Testis (tissue), 3 donors: Measurements from ENCODE around the gene YOD1. TPM values are rescaled to one million over a fixed set of nuclear protein-coding genes. Genes with fewer than 3 reads are reported as not detected.

Experiments used
- DNase-seq: peaks from one replicate; pipeline ENCODE4 v3.0.0-alpha.2; 2019
- H3K27ac ChIP-seq, 2 donors: fragments of 200-600 bp; sonication (generic); one replicate each; pipeline ENCODE4 v1.5.1; 2019
- H3K27me3 ChIP-seq: fragments of 200-600 bp; sonication (generic); one replicate; pipeline ENCODE4 v1.5.1; 2019
- H3K36me3 ChIP-seq: fragments of 200-600 bp; sonication (generic); one replicate; pipeline ENCODE4 v1.5.1; 2017; ENCODE audit warnings: low read depth; ENCODE audit errors: missing control alignments
- H3K4me1 ChIP-seq: fragments of 200-600 bp; sonication (generic); one replicate; pipeline ENCODE4 v1.5.1; 2019
- H3K4me3 ChIP-seq, 2 donors: fragments of 200-600 bp; sonication (generic); one replicate each; pipeline ENCODE4 v1.5.1; 2017 to 2019
- H3K9me3 ChIP-seq: fragments of 200-600 bp; sonication (generic); one replicate; pipeline ENCODE4 v1.5.1; 2017
- POLR2A ChIP-seq: fragments of 450-650 bp; IDR thresholded peaks from one replicate; pipeline ENCODE4 v1.6.1; 2017; ENCODE audit warnings: antibody characterized with exemption, mild to moderate bottlenecking, moderate library complexity
- WGBS, 2 donors: methylation state at CpG; one replicate each; pipeline ENCODE4 v1.1.5; 2018; 5-methylcytosine and 5-hydroxymethylcytosine counted together
- intact Hi-C: fragments of 100-400 bp; cut with DNase I; formaldehyde crosslinking; loops from one replicate; pipeline ENCODE4 v1.15.1; 2023; ENCODE audit warnings: low total_unique reads
- polyA plus RNA-seq: library from polyadenylated mRNA; stranded (reverse); fragments of 350-450 nt; fragmentation: Illumina TruSeq; extraction: RNeasy Lipid Tissue Mini Kit (QIAGEN cat#74804); gene quantifications from one replicate; pipeline ENCODE4 v1.2.3, GENCODE V29; 2014; ENCODE audit warnings: low read depth, low replicate concordance; ENCODE audit not compliant: insufficient read depth
- total RNA-seq, 2 donors: library from RNA; depleted of rRNA; stranded (reverse); fragments of >200 nt; gene quantifications; one replicate each; pipeline ENCODE4 v1.2.3, GENCODE V29; 2016
- TF ChIP-seq, protein P1 (sequence below), 3 experiments: fragments of 450-650 bp in 2 of 3; fragments of 200-600 bp in 1 of 3; sonication (generic) in 1 of 3; IDR thresholded peaks; one replicate each; pipeline ENCODE4 v1.5.1; 2016 to 2019; ENCODE audit warnings: antibody characterized with exemption in 3 of 3, mild to moderate bottlenecking in 2 of 3, moderate library complexity in 1 of 3

Gene YOD1
- total and polyA plus RNA-seq, 3 donors from 2014 or later, result 8.7 to 12.3 (median 10.9) TPM

DNA sequence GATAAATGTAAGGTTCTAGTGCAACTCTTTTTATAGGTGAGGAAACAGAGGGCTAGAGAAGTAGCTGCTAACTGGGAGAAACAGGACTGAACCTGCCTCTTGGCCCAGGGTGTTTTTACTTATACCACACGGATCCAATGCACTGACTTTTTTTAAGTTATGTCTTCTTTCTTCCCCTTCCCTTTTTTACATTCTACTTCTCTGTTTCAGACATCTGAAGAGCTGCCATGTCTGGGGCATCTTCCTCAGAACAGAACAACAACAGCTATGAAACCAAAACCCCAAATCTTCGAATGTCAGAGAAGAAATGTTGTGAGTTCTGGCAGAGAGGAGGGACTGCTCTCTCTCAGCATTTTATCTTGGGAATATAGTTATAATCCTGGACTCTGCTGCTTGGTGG is 3.5 kb upstream of the YOD1 start:
- Histone ChIP-seq H3K4me3 (no peak overlapping the region), H3K4me1 (peaks cover 13% of the 10 kb centered on the region), H3K36me3 (no peaks in the 10 kb centered on the region), H3K27ac (peak overlapping the region in 1 of 2 donors; percentile 16), H3K9me3 (no peaks in the 10 kb centered on the region), H3K27me3 (no peaks in the 10 kb centered on the region)
- WGBS, 2 donors, result 40 to 55% methylated on average over 2 of the region's 2 CpGs
- TF ChIP-seq POLR2A, result no peak
- TF ChIP-seq, protein P1, sequence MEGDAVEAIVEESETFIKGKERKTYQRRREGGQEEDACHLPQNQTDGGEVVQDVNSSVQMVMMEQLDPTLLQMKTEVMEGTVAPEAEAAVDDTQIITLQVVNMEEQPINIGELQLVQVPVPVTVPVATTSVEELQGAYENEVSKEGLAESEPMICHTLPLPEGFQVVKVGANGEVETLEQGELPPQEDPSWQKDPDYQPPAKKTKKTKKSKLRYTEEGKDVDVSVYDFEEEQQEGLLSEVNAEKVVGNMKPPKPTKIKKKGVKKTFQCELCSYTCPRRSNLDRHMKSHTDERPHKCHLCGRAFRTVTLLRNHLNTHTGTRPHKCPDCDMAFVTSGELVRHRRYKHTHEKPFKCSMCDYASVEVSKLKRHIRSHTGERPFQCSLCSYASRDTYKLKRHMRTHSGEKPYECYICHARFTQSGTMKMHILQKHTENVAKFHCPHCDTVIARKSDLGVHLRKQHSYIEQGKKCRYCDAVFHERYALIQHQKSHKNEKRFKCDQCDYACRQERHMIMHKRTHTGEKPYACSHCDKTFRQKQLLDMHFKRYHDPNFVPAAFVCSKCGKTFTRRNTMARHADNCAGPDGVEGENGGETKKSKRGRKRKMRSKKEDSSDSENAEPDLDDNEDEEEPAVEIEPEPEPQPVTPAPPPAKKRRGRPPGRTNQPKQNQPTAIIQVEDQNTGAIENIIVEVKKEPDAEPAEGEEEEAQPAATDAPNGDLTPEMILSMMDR (IDR thresholded peaks at IDR 0.05), result no peak
- intact Hi-C loops, result no loop called here
- no peak for DNase-seq

DNA sequence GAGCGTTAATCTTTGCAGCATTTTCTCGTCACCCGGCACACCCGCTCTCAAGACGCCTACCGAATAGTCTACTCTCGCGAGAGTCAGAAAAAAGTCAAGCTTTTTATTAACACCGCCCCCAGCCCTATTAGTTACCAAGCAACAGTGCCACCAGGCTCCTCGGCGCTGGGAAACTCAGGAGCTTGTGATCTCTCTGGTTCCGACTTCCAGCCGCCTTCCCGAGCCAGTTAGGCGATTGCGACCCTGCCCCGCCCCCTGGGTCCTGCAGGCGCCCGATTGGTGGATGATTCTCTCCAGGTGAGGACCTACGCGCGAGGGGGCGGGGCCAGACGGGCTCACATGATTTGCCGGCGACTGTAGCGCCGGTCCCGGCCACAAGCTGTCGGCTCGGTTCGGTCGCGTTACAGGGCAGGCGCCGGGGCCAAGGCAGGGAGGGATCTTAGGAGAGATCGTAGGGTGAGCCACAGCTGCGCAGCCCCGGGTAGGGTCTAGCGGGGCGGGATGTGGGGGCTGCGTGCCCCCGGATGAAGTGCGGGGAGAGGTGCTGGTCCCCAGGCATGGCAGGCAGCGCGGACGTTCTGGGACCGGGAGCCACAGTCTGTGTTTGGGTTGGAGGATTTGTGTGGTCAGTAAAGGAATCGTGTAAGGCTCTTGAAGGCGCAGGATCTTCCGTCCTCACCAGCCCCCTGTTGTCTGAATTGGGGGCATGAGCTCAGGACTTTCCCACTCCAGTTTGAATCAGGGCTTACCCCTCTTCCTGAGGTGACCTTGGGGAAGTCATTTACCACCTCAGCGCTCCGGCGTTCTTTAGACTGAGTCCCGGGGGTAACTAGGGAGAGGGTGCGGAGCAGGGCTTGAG is 2.1 kb upstream of the YOD1 start, which contains the start of gene PFKFB2:
Gene PFKFB2, plus strand, starts transcription at position 365 of the 859 bp plus-strand sequence. CDS start 1,443 bp downstream, outside the sequence.
- intact Hi-C loops, result no loop called here

DNA sequence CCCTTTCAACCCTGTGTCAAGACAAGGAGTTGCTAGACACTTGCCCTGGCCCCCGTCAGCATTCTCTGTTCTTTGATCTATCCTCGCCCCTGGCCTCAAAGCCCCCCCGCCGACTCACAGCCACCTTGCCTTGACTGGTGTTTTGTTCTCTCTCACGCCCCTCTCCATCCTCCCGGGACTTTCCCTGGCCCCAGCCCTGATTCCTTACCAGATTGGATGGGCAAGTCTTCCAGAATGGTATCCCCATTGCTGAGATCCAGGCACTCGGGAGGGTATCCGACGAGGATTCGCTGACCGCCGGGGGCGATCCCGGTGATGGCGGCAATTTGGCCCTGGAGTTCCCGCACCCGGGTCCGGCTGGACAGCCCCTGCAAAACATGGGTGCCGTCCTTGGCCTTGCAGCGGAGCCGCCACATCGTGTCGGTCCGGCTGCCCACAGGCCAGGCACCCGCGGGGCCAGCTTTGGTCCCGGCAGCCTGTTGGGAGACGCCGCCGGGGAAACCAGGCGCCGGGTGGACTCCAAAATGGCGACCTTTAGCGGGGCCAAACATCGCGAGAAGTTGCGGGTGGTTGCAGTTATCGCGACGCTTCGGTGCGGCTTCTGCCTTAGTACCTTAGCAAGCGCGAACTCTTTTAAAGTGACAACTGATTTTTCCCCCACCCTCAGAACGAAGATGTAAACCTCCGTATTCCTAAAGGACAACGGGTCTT is 373 bp downstream of the YOD1 start:
- H3K27me3 ChIP-seq, result no peaks in the 10 kb centered on the region
- 1% methylated on average over 11 to 41 of the region's 47 CpGs for WGBS, 2 donors
- intact Hi-C loops, result no loop called here
- DNase-seq, result peak; percentile 96
- peaks cover 18% of the 10 kb centered on the region for H3K4me1 ChIP-seq
- no peak for TF ChIP-seq POLR2A
- TF ChIP-seq, protein P1 (IDR thresholded peaks at IDR 0.05), result no peak
- no peaks in the 10 kb centered on the region for H3K36me3 ChIP-seq
- H3K4me3 ChIP-seq, result peak overlapping the region; percentile 90 to 100
- peak overlapping the region; percentile 96 to 98 for H3K27ac ChIP-seq
- no peaks in the 10 kb centered on the region for H3K9me3 ChIP-seq

More for the DNA sequence above, 2.1 kb upstream of the YOD1 start, which contains the start of gene PFKFB2:
- peak; percentile 25 for TF ChIP-seq POLR2A
- TF ChIP-seq, protein P1 (IDR thresholded peaks at IDR 0.05), result peak in 2 of 3 experiments; percentile 32 to 53
- H3K4me3 ChIP-seq, result peak within 1 kb of the TSS; percentile 68 to 71
- DNase-seq, result peak; percentile 99
- peak within 1 kb of the TSS; percentile 90 to 91 for H3K27ac ChIP-seq
- H3K27me3 ChIP-seq, result no peaks in the 10 kb centered on the region
- H3K9me3 ChIP-seq, result no peaks in the 10 kb centered on the region
- 2 to 3% methylated on average over 22 to 53 of the region's 56 CpGs for WGBS, 2 donors
- H3K4me1 ChIP-seq, result peaks cover 17% of the 10 kb centered on the region
- no peaks in the 10 kb centered on the region for H3K36me3 ChIP-seq

DNA sequence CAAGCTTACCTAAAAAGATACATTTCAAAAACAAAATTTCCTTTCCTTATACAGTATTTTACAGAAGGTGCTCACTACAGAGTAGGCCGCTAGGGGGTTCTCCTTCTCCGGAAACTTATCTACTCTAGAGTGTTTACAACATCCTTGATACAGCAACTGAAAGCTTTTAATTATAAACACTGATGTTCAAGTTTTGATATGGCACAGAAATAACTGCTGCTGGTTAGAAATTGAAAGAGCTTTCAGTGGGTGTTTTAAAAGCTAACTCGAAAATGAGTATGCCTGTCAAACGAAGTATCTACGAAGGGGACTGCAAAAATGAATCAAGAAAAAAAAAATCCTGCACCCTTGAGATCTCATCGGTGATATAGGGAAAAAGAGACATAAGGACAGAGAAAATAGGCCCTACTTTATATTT is 1.0 kb downstream of the YOD1 start:
- Histone ChIP-seq H3K4me3 (peak overlapping the region; percentile 90 to 100), H3K27me3 (no peaks in the 10 kb centered on the region), H3K4me1 (peaks cover 18% of the 10 kb centered on the region), H3K27ac (peak overlapping the region; percentile 96 to 98), H3K9me3 (no peaks in the 10 kb centered on the region), H3K36me3 (no peaks in the 10 kb centered on the region)
- DNase-seq, result peak; percentile 78
- TF ChIP-seq, protein P1 (IDR thresholded peaks at IDR 0.05), result peak; percentile 73 to 78 (median 76)
- TF ChIP-seq POLR2A, result no peak
- intact Hi-C loops, result no loop called here
- 0 to 1% methylated on average over 6 of the region's 6 CpGs for WGBS, 2 donors
